GM04504 (cell line): Measurements from ENCODE around the gene C1orf174.
"Not testable (repeated sequence)": the region's sequence is repeated elsewhere in the genome, so short reads cannot be mapped to it uniquely, and the experiment has no call there.

ENCODE experiments used
- DNase-seq: peaks from one replicate; pipeline ENCODE4 v3.0.0-alpha.2; 2012; ENCODE audit warnings: low read depth

Gene C1orf174

GRCh38 chr1:3925762-3926161 is 25.7 kb upstream of the C1orf174 start:
- DNase-seq, result no peak

DNA sequence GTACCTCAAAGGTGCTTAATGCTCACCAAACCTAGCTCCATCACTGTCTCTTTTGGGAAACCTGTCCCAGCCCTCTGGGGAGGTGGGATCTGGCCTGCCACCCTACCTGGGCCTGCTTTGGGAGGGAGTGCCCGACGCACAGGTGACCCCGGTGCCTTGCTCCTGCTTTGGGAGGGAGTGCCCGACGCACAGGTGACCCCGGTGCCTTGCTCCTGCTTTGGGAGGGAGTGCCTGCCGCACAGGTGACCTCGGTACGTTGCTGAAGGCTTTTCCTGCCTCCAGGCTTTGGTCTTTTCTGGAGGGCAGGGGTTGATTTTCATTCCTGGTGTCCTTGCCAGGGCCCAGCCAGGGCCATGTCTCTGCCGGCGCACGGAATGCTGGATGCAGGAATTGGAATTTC is 25.2 kb upstream of the C1orf174 start:
- DNase-seq, result no peak

DNA sequence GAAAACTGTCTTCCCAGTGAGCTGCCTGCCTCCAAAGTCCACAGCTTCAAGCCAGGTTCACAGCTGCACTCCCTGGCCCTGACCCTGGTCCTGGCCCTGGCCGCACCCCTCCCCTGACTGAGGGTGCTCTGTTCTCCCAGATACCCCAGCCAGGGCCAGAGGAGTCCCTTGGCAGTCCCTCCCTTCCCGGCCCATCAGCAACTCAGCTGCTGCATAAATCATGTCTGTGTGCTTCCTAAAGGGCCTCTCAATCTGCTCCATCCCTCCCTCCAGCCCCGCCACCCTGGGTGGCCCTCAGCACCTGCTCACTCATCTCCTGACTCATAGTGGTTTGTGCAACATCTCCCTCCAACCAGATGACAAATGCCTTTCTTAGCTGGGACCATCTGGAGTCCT is 24.8 kb upstream of the C1orf174 start:
- no peak for DNase-seq

DNA sequence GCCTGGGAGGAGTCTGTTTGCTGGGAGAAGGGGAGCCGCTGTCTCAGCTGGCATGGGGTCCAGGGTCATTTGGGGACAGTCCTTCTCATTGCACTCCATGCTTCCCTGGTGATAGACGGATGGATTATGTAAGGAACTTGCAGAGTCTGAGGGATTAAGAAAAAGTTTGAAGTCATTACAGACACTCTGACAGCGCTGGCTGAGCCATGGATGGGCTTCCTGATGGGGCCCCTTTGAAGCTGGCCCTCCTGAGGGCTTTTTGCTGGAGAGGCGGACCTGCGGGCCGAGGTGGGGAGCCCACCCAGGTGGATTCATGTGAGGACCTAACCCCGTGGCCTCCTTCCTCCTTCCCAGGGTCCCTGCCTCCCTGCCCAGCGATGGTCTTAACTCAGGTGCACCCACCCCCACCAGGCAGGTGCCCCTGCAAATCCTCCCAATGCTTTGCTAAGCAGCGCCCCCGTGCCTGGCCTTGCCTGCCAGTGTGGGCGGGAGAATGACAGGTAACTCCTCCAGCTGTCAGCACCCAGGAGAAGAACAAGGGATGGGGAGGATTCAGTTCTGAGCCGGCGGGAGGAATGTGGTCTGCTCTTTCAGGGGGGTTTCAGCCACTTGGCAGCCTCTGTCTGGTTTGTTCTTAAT is 24.2 kb upstream of the C1orf174 start:
- no peak for DNase-seq

DNA sequence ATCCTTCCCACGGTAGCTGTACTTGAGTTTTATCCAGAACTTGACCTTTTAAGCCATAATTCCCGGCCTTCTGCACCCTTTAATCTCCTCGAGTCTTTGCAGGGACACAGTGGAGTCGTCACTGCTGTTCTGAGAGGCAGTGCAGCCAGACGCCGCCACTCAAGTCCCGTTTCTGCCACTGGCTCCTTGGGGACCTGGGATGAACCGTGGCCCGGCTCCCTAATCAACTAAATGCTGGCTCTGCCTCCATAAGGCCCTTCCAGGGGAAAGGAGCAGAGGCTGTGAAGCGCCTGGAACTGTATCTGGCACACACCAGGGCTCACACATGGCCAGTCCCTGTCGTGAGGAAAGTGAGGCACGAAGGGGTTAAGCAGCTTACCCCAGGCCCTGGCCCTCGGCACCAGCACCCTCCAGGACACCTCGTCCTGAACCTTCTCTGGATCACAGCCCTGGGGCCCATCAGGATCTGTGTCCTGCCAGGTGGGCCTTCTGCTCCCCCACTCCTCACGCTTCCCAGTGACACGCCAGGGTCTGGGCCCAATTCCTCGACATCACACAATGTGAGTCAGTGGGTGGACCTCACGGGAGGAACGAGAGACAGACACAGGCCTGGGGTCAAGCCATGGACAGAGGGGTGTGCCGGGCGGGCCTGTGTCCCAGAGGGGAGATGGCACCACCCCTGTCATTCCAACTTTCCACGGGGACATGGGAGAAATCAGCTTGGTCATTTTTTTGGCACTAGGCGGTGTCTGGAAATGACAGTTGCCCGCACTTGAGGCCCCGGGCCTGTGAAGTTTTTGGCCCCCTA is 23.5 kb upstream of the C1orf174 start:
- no peak for DNase-seq

DNA sequence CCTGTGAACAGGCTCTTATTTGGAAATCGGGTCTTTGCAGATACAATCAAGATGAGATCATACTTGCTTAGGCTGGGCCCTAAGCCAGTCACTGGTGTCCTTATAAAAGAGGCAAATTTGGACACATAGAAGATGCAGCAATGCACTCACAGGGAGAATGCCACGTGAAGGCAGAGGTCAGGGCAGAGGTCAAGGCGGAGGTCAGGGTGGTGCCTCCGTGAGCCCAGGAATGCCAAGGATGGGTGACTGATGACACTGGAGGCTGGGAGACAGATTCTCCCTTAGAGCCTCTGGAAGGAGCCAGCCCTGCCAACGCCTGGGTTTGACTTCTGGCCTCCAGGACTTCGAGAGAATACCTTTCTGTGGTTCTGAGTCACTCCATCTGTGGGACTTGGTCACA is 22.8 kb upstream of the C1orf174 start:
- no peak for DNase-seq

- DNase-seq, result no peak
These were observed 22.2 kb upstream of the C1orf174 start for GRCh38 chr1:3922201-3922725.

- DNase-seq, result no peak
These were observed 21.7 kb upstream of the C1orf174 start for GRCh38 chr1:3921765-3922164.

- DNase-seq, result no peak
These were observed 19.6 kb upstream of the C1orf174 start for GRCh38 chr1:3919706-3920105.

DNA sequence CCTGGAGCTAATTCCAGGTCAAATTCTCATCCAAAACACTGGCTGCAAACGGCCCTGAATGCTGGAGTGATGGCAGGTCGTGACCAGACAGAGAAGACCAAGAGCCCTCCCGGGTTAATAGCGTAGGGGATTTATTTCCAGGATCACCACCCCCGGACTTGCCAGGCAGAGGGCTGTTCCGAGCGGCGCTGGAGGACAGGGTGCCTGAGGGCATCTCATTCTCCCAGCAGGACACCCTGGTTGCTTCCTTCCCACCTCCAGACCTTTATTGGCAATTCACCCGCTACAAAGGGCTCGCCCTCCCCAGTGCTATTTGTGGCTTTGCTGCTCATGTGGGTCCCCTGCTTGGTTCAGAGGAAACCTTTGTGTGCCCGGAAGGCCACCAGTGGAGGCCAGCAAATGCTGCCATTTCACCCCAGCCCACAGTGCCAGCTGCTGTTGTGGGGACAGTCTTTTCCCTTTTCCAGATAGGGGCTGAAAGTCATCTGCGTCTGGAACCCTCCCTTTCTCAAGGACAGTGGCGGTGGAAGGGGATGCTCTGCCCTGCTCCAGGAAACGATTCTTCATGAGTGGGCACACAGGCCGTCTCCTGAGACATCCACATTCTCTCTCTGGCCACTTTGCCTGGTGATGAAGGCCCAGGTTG is 19.0 kb upstream of the C1orf174 start:
- DNase-seq, result no peak

DNA sequence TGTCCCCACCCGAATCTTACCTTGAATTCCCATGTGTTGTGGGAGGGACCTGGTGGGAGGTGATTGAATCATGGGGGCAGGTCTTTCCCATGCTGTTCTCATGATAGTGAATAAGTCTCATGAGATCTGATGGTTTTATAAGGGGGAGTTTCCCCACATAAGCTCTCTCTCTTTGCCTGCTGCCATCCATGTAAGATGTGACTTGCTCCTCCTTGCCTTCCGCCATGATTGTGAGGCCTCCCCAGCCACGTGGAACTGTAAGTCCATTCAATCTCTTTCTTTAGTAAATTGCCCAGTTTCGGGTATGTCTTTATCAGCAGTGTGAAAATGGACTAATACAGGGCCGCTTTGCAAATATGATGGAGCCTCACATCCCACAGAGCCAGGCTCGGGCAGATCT is 18.3 kb upstream of the C1orf174 start:
- not testable (repeated sequence) for DNase-seq

DNA sequence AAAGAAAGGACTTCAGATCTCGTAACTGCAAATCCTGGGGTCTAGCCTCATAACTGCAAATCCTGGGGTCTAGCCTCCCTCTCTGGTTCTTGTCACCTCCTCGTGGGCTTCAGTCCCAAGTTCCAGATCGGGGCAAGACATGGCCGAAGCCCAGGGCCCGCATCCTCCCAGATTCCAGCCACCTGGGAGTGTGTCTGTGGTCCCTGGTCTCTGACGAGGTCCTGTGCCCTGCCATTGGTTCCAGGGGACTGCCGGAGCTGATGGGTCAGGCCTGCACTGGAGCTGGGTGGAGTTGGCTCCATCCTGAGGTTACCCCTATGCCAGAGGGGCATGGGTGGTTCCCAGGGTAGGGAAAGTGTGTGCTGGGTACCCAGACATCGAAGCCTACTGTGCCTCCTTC is 17.7 kb upstream of the C1orf174 start:
- DNase-seq, result no peak

DNA sequence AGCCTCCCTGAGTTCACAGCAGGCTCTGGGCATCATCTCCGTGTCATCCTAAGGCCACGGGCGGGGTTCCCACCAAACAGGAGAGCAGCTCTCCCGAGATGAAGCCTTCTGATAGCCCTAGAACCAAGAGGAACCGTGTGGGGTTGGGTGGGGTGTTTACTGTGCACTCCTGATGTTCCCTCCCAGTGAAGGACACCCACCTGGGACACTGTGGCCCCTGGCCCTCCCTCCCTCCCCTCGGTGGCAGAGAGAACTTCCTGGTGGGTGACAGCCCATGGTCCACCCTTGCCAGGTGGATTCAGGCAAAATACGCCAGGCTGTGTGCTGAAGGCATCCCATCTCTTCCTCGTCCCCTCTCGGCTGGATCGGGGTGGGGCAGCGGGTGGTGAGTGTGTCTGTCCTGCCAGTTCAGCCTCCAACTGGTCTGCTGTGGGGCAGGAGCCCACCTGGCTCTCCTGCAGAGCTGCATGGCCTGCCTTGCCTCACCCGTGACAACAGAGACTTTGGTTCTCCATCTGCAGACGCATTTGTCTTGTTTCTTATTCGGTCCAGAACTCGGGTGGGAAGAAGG is 15.6 kb upstream of the C1orf174 start:
- no peak for DNase-seq

- no peak for DNase-seq
These were observed 14.8 kb upstream of the C1orf174 start for GRCh38 chr1:3914911-3915310.

DNA sequence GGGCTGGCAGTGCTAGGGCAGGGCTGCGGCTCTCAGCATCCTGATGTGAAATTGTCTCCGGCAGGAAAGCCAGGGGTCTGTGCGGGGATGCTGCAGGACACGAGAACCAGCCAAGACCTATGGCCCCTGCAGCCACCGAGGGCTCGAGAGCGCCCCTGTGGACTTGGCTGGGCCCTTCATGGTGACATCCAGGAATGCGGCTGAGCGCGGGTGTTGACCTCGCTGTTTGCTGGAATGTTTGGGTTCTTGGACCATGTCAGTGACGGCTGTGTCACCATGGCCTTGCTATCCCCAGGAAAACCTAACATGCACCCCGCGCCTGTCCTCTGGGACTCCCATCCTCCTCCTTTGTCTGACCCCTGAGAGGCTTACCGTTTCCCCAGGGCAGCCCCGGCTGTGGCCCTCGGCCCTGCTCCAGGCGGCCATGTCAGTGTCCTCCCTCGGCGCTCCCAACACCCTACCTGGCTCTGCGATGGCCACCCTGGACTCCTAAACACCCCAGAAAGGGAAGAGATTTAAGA is 14.3 kb upstream of the C1orf174 start:
- no peak for DNase-seq

DNA sequence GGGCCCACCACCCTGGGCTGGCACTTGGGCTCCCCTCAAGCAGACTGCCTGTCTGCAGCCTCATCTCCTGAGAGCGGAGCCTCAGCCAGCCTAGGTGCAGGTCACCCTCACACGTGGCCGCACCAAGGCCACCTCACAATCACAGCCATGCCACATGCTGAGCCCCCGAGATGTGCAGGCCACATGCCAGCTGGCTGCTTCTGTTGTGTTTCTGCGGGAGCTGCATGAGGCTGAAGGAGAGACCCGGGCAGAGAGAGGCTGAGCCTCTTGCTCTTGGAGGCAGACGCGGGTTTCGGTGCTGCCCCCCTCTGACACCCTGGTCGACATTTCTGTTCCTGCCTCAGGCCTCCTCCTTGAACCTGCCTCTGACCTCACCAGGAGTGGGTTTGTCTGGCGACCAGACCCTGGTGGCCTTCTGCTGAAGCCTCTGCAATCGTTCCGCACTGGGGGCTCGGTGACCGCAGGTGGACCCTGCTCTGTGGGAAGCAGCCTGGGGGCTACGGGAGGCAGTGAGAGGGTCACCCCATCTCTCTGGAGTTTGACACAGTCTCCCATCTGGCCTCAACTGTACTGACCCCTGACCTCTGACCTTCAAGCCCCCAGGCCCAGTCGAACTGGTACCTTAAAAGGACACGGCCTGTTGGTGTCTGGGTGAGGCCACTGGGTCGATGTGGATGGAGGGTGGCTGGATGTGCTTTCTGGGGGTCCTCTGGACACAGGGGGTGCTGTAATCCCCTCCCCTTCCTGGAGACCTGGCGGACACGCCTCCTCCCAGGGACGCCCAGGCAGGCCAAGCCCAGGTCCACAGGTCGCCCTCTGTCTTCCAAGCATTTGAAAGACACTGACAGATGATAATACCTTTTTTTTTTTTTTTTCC is 13.0 kb upstream of the C1orf174 start:
- DNase-seq, result no peak

DNA sequence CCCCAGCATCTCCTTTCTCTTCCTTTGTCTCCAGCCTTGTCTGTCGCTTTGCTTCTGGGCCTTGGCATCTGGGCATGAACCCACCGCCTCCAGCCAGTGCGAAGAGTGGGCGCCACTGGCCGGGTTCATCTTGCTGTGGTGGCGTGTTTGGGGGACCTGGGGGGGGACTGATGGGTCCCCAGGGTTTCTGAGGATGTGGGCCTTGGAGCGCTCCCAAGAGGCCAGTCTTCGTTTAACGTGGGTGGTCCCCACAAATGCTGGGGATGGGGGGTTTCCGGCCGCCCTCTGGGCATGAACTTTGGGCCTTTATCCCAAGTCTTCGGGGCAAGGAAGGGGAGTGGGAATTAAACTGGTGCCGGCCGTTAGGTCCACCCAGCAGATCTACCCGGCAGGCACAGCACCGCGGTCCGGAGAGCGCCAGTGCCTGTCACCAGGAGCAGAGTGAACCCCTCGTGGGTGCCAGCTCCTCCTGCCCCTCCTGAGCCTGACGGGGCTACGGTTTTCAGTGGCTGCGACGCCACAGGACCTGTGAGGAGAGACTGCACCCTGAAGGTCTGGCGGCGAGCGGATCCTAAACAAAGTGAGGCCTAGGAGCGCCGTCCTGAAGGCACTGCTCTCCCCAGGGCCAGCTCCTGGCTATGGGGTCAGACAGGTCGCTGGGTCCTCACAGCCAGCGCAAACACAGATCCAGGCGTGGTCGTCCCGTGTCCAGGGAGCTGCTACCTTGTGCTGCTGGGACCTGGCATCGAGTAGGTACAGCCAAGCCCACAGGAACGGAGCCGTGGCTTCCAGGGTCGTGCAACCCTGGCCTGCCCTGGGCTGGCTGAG is 12.1 kb upstream of the C1orf174 start:
- DNase-seq, result no peak

DNA sequence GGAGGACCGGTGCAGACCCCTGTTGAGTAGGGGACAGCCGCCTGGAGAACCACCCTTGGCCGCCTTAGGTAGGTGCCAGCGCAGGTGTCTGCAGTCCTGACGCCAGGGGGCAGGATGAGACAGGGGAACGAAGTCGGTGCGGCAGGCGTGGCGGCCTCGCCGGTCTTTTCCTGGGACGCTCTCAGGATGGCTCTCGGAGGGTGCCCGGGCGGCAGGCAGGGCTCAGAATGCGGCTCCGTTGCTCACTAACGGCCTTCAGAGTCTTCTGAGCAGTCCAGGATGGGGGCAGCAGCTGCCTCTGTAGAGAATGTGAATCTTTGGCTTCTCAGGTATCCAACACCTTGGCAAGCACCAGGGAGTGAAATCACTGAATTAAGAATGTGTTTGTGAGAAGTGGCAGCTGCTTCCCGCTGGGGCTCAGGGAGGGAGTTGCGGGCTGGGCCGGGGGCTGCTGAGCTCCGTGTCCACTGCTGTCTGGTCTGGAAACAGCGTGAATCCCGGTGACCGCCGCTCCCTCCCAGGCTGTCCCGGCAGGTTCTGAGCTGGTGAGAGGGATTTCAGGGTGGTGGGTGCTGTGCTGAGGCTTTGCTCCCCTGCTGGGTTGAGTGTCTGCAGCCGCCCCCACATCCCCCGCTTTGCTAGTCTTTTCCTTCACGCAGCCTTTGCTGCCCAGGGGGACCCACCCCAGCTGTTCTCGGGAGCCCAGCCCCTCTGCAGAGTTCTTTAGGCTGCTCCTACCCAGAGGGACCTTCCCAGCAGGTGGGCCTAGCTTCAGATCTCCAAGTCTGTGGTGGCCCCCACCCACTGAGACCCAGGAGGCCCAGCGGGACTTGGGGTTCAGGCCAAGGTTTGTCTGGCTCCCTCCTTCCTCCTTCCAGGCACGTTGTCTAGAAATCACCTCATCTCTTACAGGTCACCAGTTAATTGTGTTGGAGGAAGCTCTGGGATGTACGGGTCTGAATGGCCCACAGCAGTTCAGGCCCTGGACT is 11.1 kb upstream of the C1orf174 start:
- no peak for DNase-seq

DNA sequence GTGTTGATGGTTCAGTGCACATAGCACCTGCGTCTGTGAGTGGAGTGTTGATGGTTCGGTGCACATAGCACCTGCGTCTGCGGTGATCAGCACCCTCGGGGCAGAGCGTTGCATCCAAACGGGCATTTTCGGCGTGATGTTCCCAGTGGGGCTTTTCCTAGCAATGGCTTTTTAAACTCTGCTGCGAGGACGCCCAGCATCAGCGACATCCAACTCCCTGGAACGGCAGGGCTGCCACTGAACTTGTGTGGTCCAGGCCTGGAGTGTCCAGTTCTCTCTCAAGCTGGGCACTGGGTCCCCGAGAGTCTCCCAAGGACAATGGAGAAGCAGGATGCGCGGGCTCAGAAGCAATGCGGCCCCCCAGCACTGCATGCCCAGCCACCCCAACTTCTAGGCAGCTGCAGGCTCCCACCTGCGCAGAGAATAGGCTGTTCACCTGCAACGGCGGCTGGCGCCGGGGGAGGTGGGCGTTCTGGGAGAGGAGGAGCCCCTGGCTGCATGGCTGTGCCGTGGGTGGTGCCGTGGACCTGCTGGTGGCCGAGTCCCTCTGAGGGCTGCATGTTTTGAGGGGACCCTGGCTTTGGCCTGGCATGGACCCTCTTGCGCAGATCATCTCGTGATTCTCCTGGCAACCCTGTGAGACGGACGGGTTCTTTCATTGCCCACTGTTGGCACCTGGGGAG is 10.1 kb upstream of the C1orf174 start:
- DNase-seq, result no peak
